ENCODE data around the gene ACOT7. TPM values are rescaled to one million over a fixed set of nuclear protein-coding genes. Genes with fewer than 3 reads are reported as not detected.

Gene ACOT7
- total RNA-seq, 1 experiment from 2014 or later, result 151 TPM

DNA sequence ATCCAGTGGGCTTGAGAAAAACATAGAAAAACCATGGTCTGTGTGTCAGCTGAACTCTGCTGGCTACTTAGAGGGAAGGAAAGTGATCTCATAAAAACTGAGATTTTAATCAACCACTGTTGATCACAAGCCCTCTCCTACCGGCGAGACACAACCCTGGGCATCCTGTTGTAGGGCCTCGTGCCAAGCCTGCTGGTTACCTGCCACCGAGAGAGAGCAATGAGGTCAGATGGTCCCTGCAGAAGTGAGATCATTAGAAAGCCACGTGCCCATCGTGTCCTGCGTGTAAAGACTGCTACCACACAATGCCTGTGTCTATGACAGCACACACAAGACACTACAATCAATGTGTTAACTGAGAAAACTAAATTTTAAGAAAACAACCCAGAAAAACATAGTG lies 91.0 kb downstream of the ACOT7 start:
- CTCF ChIA-PET, result no interaction called here
- no peaks in the 10 kb centered on the region for H3K27me3 Mint-ChIP-seq (ENCODE audit: low read depth)

DNA sequence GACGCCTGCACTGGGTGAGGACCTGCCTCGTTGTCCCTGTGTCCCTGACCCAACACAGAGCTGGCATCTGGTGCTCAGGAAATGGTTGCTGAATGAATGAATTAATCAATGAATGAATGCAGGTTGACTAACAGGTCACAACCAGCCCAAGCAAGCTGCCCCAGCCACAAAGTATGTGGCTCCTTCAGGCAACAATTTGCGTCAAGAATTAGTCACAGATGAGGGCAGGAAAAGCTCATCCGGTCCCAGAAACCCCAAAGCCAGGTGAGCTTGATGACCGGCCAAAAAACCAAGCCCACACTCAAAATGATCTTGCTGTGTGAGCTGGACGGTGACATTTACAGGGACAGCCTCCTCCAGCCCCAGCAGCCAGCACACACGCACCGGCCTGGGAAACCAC lies 92.0 kb downstream of the ACOT7 start:
- Mint-ChIP-seq H3K27me3 (ENCODE audit: low read depth) (no peaks in the 10 kb centered on the region), H3K27ac (no peak overlapping the region), H3K4me1 (no peaks in the 10 kb centered on the region), H3K9me3 (peaks cover 4% of the 10 kb centered on the region), H3K4me3 (no peak overlapping the region), H3K36me3 (peaks cover 13% of the 10 kb centered on the region)
- CTCF ChIA-PET, result interaction anchor here (0.7 to 1.1 kb wide), 3 partner anchors 42 to 113 kb away, joined by 3 to 4 read pairs (median 3); no protein-coding TSS in a partner anchor
- ATAC-seq (no peak), DNase-seq (ENCODE audit: low spot score) (no peak)
- POLR2A ChIA-PET, result no interaction called here
- TF ChIP-seq JUN (CRISPR knock-in tag; IDR thresholded peaks at IDR 0.05) (no peak), ARID4B (CRISPR knock-in tag; IDR thresholded peaks at IDR 0.05; ENCODE audit: borderline replicate concordance) (no peak), ELF4 (CRISPR knock-in tag; IDR thresholded peaks at IDR 0.05; ENCODE audit: low read depth) (no peak), SMAD3 (CRISPR knock-in tag; IDR thresholded peaks at IDR 0.05; ENCODE audit: borderline replicate concordance) (no peak), HMGXB4 (CRISPR knock-in tag; IDR thresholded peaks at IDR 0.05) (no peak), CDX4 (CRISPR knock-in tag; IDR thresholded peaks at IDR 0.05; ENCODE audit: borderline replicate concordance) (no peak), EMX1 (CRISPR knock-in tag; IDR thresholded peaks at IDR 0.05) (no peak), GRHL2 (CRISPR knock-in tag; IDR thresholded peaks at IDR 0.05; ENCODE audit: insufficient replicate concordance, severe bottlenecking) (no peak), CREB1 (CRISPR knock-in tag; IDR thresholded peaks at IDR 0.05) (no peak), MAX (CRISPR knock-in tag; IDR thresholded peaks at IDR 0.05) (no peak), PRRX2 (CRISPR knock-in tag; IDR thresholded peaks at IDR 0.05) (no peak), FOXK1 (CRISPR knock-in tag; IDR thresholded peaks at IDR 0.05) (no peak), CBFB (CRISPR knock-in tag; IDR thresholded peaks at IDR 0.05; ENCODE audit: low read depth) (no peak), E2F1 (CRISPR knock-in tag; IDR thresholded peaks at IDR 0.05) (no peak), CREM (CRISPR knock-in tag; IDR thresholded peaks at IDR 0.05) (no peak)

More for the DNA sequence above, 91.0 kb downstream of the ACOT7 start:
- no peak for ATAC-seq
- Mint-ChIP-seq H3K4me1 (no peaks in the 10 kb centered on the region), H3K36me3 (peaks cover 23% of the 10 kb centered on the region), H3K4me3 (no peak overlapping the region), H3K27ac (peak overlapping the region; percentile 76), H3K9me3 (peaks cover 14% of the 10 kb centered on the region)
- no peak for TF ChIP-seq MYBL2 (CRISPR knock-in tag; IDR thresholded peaks at IDR 0.05)
- no peak for TF ChIP-seq PRRX2 (CRISPR knock-in tag; IDR thresholded peaks at IDR 0.05)
- POLR2A ChIA-PET, result no interaction called here
- no peak for DNase-seq (ENCODE audit: low spot score)
